SK-N-SH treated with all-trans-retinoic acid at 6 μM for 48 hours (cell line): ENCODE data around the gene BUB1.

Experiments used
- ATAC-seq: fragments of 200-7000 bp; cut with Tn5 transposase; 3 replicates; pipeline ENCODE4 v1.9.1; 2020; ENCODE audit warnings: mild to moderate bottlenecking, moderate library complexity
- ARNTL ChIP-seq: fragments of 450-650 bp; formaldehyde crosslinking; IDR thresholded peaks from 2 replicates; pipeline ENCODE4 v1.5.0; 2020; ENCODE audit warnings: low read depth, mild to moderate bottlenecking, moderate library complexity, borderline replicate concordance
- CSDC2 ChIP-seq: fragments of 250-450 bp; sonication (Bioruptor Pico); IDR thresholded peaks from 2 replicates; pipeline ENCODE4 v1.5.0; 2020; ENCODE audit warnings: mild to moderate bottlenecking, moderate library complexity
- ESRRG ChIP-seq: fragments of 250-450 bp; sonication (Bioruptor Pico); IDR thresholded peaks from 2 replicates; pipeline ENCODE4 v1.6.1; 2021; ENCODE audit warnings: mild to moderate bottlenecking
- GLIS3 ChIP-seq: fragments of 250-450 bp; sonication (Bioruptor Pico); IDR thresholded peaks from 2 replicates; pipeline ENCODE4 v1.5.0; 2020; ENCODE audit warnings: mild to moderate bottlenecking, moderate library complexity
- ISL1 ChIP-seq: fragments of 250-450 bp; sonication (Bioruptor Pico); IDR thresholded peaks from 2 replicates; pipeline ENCODE4 v2.1.2; 2022; ENCODE audit warnings: mild to moderate bottlenecking, moderate library complexity
- OSR1 ChIP-seq: fragments of 250-450 bp; sonication (Bioruptor Pico); IDR thresholded peaks from 2 replicates; pipeline ENCODE4 v1.8.0; 2022; ENCODE audit warnings: moderate library complexity, mild to moderate bottlenecking, inconsistent platforms
- PPARA ChIP-seq: fragments of 250-450 bp; sonication (Bioruptor Pico); IDR thresholded peaks from 2 replicates; pipeline ENCODE4 v1.5.0; 2020; ENCODE audit warnings: mild to moderate bottlenecking, borderline replicate concordance
- RARB ChIP-seq: fragments of 250-450 bp; sonication (Bioruptor Pico); IDR thresholded peaks from 2 replicates; pipeline ENCODE4 v1.8.0; 2021; ENCODE audit warnings: mild to moderate bottlenecking, moderate library complexity
- SNAI2 ChIP-seq: fragments of 250-450 bp; sonication (Bioruptor Pico); IDR thresholded peaks from 2 replicates; pipeline ENCODE4 v1.5.0; 2020; ENCODE audit warnings: mild to moderate bottlenecking, moderate library complexity
- TCF4 ChIP-seq: fragments of 250-450 bp; sonication (Bioruptor Pico); IDR thresholded peaks from 2 replicates; pipeline ENCODE4 v1.8.0; 2021; ENCODE audit warnings: mild to moderate bottlenecking, moderate library complexity, borderline replicate concordance
- TOX ChIP-seq: fragments of 250-450 bp; sonication (Bioruptor Pico); IDR thresholded peaks from 2 replicates; pipeline ENCODE4 v1.8.0; 2021; ENCODE audit warnings: mild to moderate bottlenecking, moderate library complexity, borderline replicate concordance
- ZC3H10 ChIP-seq: fragments of 250-450 bp; sonication (Bioruptor Pico); IDR thresholded peaks from 2 replicates; pipeline ENCODE4 v1.5.1; 2021; ENCODE audit warnings: mild to moderate bottlenecking, moderate library complexity
- ZFP3 ChIP-seq: fragments of 250-450 bp; sonication (Bioruptor Pico); IDR thresholded peaks from 2 replicates; pipeline ENCODE4 v1.5.0; 2020; ENCODE audit warnings: mild to moderate bottlenecking, moderate library complexity
- ZFP30 ChIP-seq: fragments of 450-650 bp; formaldehyde crosslinking; IDR thresholded peaks from 2 replicates; pipeline ENCODE4 v1.5.0; 2022; ENCODE audit warnings: mild to moderate bottlenecking, moderate library complexity
- ZNF565 ChIP-seq: fragments of 450-650 bp; formaldehyde crosslinking; conservative IDR thresholded peaks from 2 replicates; pipeline ENCODE4 v1.5.0; 2020; ENCODE audit warnings: low read depth, mild to moderate bottlenecking, moderate library complexity
- ZNF70 ChIP-seq: fragments of 450-650 bp; formaldehyde crosslinking; IDR thresholded peaks from 2 replicates; pipeline ENCODE4 v1.5.0; 2020; ENCODE audit warnings: mild to moderate bottlenecking, moderate library complexity
- TF ChIP-seq, protein P1 (sequence below): fragments of 250-450 bp; sonication (Bioruptor Pico); IDR thresholded peaks from 2 replicates; pipeline ENCODE4 v1.5.1; 2021; ENCODE audit warnings: mild to moderate bottlenecking, moderate library complexity
- TF ChIP-seq, protein P2 (sequence below): fragments of 250-450 bp; sonication (Bioruptor Pico); IDR thresholded peaks from 2 replicates; pipeline ENCODE4 v1.8.0; 2020; ENCODE audit warnings: mild to moderate bottlenecking, moderate library complexity, borderline replicate concordance
- TF ChIP-seq, protein P3 (sequence below): fragments of 250-450 bp; sonication (Bioruptor Pico); IDR thresholded peaks from 2 replicates; pipeline ENCODE4 v1.8.0; 2021; ENCODE audit warnings: low read depth, mild to moderate bottlenecking, moderate library complexity, borderline replicate concordance
- TF ChIP-seq, protein P4 (sequence below): fragments of 250-450 bp; sonication (Bioruptor Pico); IDR thresholded peaks from 2 replicates; pipeline ENCODE4 v1.5.0; 2020; ENCODE audit warnings: mild to moderate bottlenecking, moderate library complexity

Gene BUB1

DNA sequence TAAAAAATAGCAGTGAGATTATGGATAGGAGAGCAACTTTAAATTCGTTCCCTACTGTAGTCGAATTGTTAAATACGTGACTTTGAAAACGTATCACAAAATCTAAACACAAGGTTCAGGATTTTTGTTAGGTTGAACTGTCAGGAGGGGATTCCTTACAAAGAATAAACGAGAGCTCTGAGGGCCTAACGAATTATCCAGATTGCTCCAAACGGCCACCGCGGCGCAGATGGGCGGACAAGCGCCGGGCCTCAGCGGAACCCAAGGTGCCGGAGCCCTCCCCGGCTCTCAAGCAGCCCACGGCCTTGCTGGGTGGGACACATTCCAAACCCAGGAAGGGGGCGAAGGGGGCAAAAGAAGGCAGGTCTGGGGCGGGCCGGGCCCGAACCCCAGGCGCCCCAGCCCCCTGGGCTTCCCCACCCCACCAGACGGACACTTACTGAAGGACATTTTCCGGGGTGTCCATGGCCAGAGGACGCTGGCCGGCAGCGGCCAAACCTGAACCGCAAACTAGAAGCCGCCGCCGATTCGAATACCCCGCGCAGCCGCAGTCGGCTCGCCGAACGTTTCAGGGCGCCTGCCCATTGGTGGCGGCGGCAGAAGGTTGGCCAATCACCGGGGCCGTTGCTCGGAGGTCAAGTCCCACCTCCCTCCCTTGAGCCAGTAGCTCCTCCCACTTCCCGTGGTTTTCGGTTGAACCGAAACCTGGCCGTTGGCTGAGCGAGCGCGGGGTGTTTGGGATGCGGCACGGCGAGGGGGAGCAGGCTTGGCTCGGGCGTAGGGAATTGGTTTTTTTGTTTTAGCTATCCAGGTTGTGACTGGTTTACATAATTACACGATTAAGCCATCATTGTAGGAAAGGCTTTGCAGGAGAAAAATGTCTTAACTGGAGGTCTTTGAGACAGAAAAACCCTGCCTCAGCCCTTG, at the start of gene BUB1:
TSS of gene BUB1 (minus strand) at position 534 of the 927 bp plus-strand sequence. CDS start at position 466, 68 bp downstream.
- peak; percentile 94 for ATAC-seq
- TF ChIP-seq, protein P1, sequence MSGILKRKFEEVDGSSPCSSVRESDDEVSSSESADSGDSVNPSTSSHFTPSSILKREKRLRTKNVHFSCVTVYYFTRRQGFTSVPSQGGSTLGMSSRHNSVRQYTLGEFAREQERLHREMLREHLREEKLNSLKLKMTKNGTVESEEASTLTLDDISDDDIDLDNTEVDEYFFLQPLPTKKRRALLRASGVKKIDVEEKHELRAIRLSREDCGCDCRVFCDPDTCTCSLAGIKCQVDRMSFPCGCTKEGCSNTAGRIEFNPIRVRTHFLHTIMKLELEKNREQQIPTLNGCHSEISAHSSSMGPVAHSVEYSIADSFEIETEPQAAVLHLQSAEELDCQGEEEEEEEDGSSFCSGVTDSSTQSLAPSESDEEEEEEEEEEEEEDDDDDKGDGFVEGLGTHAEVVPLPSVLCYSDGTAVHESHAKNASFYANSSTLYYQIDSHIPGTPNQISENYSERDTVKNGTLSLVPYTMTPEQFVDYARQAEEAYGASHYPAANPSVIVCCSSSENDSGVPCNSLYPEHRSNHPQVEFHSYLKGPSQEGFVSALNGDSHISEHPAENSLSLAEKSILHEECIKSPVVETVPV (CRISPR knock-in tag), result no peak
- no peak for TF ChIP-seq TOX (CRISPR knock-in tag)
- no peak for TF ChIP-seq ZNF565 (CRISPR knock-in tag)
- no peak for TF ChIP-seq ZFP30
- TF ChIP-seq CSDC2 (CRISPR knock-in tag), result no peak
- TF ChIP-seq RARB (CRISPR knock-in tag), result no peak
- TF ChIP-seq ARNTL (CRISPR knock-in tag), result no peak
- no peak for TF ChIP-seq ZNF70 (CRISPR knock-in tag)
- TF ChIP-seq, protein P2, sequence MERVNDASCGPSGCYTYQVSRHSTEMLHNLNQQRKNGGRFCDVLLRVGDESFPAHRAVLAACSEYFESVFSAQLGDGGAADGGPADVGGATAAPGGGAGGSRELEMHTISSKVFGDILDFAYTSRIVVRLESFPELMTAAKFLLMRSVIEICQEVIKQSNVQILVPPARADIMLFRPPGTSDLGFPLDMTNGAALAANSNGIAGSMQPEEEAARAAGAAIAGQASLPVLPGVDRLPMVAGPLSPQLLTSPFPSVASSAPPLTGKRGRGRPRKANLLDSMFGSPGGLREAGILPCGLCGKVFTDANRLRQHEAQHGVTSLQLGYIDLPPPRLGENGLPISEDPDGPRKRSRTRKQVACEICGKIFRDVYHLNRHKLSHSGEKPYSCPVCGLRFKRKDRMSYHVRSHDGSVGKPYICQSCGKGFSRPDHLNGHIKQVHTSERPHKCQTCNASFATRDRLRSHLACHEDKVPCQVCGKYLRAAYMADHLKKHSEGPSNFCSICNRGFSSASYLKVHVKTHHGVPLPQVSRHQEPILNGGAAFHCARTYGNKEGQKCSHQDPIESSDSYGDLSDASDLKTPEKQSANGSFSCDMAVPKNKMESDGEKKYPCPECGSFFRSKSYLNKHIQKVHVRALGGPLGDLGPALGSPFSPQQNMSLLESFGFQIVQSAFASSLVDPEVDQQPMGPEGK, result no peak

DNA sequence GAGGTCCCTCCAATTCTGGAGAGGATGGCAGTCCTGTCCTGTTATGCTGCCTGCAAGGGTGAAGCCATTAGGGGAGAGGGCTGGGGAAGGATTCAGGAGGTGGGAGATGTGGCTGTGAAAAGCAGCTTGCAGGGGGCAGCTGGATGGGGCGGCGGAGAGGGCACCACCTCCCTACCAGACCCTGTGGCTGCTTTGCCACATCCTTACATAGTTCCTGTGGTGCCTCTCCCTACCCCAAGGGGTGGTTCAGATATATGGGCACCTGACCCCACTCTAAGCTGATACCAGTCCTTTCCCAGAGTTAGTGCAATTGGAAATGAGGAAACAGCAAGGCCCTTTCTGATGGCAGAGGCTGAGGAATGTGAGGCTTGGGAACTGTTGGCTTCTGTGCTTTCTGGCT, 48.4 kb upstream of the BUB1 start:
- TF ChIP-seq, protein P3, sequence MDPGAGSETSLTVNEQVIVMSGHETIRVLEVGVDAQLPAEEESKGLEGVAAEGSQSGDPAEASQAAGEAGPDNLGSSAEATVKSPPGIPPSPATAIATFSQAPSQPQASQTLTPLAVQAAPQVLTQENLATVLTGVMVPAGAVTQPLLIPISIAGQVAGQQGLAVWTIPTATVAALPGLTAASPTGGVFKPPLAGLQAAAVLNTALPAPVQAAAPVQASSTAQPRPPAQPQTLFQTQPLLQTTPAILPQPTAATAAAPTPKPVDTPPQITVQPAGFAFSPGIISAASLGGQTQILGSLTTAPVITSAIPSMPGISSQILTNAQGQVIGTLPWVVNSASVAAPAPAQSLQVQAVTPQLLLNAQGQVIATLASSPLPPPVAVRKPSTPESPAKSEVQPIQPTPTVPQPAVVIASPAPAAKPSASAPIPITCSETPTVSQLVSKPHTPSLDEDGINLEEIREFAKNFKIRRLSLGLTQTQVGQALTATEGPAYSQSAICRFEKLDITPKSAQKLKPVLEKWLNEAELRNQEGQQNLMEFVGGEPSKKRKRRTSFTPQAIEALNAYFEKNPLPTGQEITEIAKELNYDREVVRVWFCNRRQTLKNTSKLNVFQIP (CRISPR knock-in tag), result no peak
- TF ChIP-seq PPARA (CRISPR knock-in tag) (no peak), ZC3H10 (CRISPR knock-in tag) (no peak), ESRRG (CRISPR knock-in tag) (no peak), RARB (CRISPR knock-in tag) (no peak), ISL1 (CRISPR knock-in tag) (no peak)
- TF ChIP-seq, protein P2, result no peak
- TF ChIP-seq, protein P4, sequence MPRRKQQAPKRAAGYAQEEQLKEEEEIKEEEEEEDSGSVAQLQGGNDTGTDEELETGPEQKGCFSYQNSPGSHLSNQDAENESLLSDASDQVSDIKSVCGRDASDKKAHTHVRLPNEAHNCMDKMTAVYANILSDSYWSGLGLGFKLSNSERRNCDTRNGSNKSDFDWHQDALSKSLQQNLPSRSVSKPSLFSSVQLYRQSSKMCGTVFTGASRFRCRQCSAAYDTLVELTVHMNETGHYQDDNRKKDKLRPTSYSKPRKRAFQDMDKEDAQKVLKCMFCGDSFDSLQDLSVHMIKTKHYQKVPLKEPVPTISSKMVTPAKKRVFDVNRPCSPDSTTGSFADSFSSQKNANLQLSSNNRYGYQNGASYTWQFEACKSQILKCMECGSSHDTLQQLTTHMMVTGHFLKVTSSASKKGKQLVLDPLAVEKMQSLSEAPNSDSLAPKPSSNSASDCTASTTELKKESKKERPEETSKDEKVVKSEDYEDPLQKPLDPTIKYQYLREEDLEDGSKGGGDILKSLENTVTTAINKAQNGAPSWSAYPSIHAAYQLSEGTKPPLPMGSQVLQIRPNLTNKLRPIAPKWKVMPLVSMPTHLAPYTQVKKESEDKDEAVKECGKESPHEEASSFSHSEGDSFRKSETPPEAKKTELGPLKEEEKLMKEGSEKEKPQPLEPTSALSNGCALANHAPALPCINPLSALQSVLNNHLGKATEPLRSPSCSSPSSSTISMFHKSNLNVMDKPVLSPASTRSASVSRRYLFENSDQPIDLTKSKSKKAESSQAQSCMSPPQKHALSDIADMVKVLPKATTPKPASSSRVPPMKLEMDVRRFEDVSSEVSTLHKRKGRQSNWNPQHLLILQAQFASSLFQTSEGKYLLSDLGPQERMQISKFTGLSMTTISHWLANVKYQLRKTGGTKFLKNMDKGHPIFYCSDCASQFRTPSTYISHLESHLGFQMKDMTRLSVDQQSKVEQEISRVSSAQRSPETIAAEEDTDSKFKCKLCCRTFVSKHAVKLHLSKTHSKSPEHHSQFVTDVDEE, result no peak
- no peak for ATAC-seq

DNA sequence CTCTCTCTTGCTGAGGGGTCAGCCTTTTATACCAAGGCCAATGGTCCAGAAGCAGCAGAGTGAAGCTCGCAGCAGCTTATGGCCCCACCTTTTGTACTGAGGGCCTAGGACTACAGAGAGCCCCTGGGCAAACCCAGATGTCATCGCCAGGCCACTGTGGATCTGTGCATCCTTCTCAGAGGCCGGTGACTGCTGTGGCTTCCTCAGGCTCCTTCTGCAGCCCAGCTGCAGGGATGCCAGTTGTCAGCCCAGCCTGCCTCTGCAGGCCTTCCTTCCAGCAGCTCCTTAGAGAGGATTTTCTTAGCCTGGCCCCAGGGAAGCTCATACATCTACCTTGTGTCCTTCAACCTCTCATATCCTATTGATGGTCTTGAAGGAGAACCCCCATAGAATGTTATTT, 48.0 kb upstream of the BUB1 start:
- no peak for ATAC-seq
- TF ChIP-seq ARNTL (CRISPR knock-in tag) (no peak), ZFP30 (no peak), GLIS3 (no peak), ZFP3 (no peak), CSDC2 (CRISPR knock-in tag) (no peak), ISL1 (CRISPR knock-in tag) (no peak), SNAI2 (no peak), TCF4 (no peak), OSR1 (CRISPR knock-in tag) (no peak)
- TF ChIP-seq, protein P3 (CRISPR knock-in tag), result no peak
- TF ChIP-seq, protein P1 (CRISPR knock-in tag), result no peak
- TF ChIP-seq, protein P4, result no peak
